Measurements from ENCODE around the gene UNG.

DNA sequence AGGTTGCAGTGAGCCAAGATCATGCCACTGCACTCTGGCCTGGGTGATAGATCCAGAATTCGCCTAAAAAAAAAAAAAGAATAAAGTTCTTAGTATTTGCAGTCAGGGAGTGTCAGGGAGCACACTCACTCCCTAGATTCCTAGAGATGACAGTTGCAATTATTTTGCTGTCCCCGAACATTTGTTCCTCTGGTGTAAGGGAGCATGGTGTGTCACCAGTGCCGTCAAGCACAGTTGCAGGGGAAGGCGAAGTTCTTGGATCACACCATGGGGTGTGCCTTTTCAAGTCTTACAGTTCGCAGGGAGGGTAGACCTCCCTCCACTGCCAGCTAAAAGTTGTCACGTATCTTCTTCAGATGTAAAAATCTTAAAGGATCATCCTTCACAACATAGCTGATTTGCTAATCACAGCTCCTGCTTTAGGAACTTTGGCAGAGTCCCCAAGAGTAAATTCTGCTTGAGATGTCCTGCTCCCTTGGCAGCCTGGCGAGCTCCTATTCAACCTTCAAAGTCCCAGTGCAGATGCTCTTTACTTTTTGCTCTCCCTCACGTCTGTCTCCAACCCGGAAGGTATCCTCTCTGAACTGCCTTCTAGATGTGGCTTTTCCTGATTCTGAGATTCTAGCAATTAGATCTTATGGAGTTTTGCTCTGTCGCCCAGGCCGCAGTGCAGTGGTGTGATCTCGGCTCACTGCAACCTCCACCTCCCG, 30.3 kb downstream of the UNG start:
- TF ChIP-seq, protein P1, sequence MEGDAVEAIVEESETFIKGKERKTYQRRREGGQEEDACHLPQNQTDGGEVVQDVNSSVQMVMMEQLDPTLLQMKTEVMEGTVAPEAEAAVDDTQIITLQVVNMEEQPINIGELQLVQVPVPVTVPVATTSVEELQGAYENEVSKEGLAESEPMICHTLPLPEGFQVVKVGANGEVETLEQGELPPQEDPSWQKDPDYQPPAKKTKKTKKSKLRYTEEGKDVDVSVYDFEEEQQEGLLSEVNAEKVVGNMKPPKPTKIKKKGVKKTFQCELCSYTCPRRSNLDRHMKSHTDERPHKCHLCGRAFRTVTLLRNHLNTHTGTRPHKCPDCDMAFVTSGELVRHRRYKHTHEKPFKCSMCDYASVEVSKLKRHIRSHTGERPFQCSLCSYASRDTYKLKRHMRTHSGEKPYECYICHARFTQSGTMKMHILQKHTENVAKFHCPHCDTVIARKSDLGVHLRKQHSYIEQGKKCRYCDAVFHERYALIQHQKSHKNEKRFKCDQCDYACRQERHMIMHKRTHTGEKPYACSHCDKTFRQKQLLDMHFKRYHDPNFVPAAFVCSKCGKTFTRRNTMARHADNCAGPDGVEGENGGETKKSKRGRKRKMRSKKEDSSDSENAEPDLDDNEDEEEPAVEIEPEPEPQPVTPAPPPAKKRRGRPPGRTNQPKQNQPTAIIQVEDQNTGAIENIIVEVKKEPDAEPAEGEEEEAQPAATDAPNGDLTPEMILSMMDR (IDR thresholded peaks at IDR 0.05) = no peak
- TF ChIP-seq POLR2A (IDR thresholded peaks at IDR 0.05) = no peak

Data from heart left ventricle (tissue), 13 donors.